HepG2 (cell line): ENCODE measurements around the gene MRPS7. TPM values are rescaled to one million over a fixed set of nuclear protein-coding genes. Genes with fewer than 3 reads are reported as not detected.
A peak's percentile ranks its signal among the peaks of the same experiment; 100 is the strongest.

Experiments
- ATAC-seq: fragments of 200-7000 bp; cut with Tn5 transposase; 3 replicates; pipeline ENCODE4 v1.9.1; 2020; ENCODE audit warnings: mild to moderate bottlenecking, moderate library complexity
- BruUV-seq: library from RNA; stranded (reverse); fragments of 400-500 nt; replicated peaks from 2 replicates; lab custom pipeline; 2021; lab: Mats Ljungman, UMichigan
- CTCF ChIA-PET: fragments of 300-600 bp; formaldehyde crosslinking; extraction: SDS; loops from one replicate; lab custom pipeline; 2021; ENCODE audit warnings: low total read pairs, inconsistent platforms, low intra/inter-chr PET ratio; lab: Yijun Ruan, JAX
- POLR2A ChIA-PET: fragments of 350-600 bp; sonication (Branson Sonifier 250); formaldehyde crosslinking; loops from one replicate; lab custom pipeline; 2020; ENCODE audit warnings: antibody characterized with exemption, inconsistent platforms; lab: Yijun Ruan, JAX
- DNase-seq: peaks from one replicate; pipeline ENCODE4 v3.0.0-alpha.2; 2015; ENCODE audit warnings: low spot score
- FAIRE-seq: peaks from 3 replicates; lab custom pipeline; 2011; peaks lifted over from hg19 to GRCh38; lab: Jason Lieb, UNC
- H2AFZ ChIP-seq: one replicate; pipeline ENCODE4 v1.6.1; 2011; ENCODE audit warnings: low read length, inconsistent platforms
- H3K27ac ChIP-seq: fragments of 300-600 bp; 3 replicates; pipeline ENCODE4 v1.8.0; 2011; ENCODE audit warnings: mixed run types, mild to moderate bottlenecking, mixed read lengths, low read length, inconsistent platforms; ENCODE audit not compliant: insufficient read depth; ENCODE audit errors: extremely low read length
- H3K27me3 ChIP-seq, 2 experiments: fragments of 200-600 bp in 1 of 2; 2 replicates in 1 of 2; 3 replicates in 1 of 2; pipeline versions ENCODE4 v1.6.0 to v1.8.0; 2011; ENCODE audit warnings: low read length in 2 of 2, mild to moderate bottlenecking in 2 of 2, moderate library complexity in 2 of 2, inconsistent platforms in 1 of 2; ENCODE audit not compliant: insufficient read depth in 2 of 2, control insufficient read depth in 1 of 2
- H3K36me3 ChIP-seq, 2 experiments: fragments of 200-600 bp in 1 of 2; replicated peaks in 1 of 2; 2 replicates in 1 of 2; 3 replicates in 1 of 2; pipeline versions ENCODE4 v1.5.1 to v1.8.0; 2011; ENCODE audit warnings: low read length in 2 of 2, inconsistent platforms in 1 of 2; ENCODE audit not compliant: insufficient read depth in 2 of 2, control insufficient read depth in 1 of 2
- H3K4me1 ChIP-seq: 2 replicates; pipeline ENCODE4 v1.5.1; 2012; ENCODE audit warnings: low read length, inconsistent platforms; ENCODE audit not compliant: insufficient read depth
- H3K4me2 ChIP-seq: 2 replicates; pipeline ENCODE4 v1.6.0; 2011; ENCODE audit warnings: low read depth, low read length, inconsistent platforms
- H3K4me3 ChIP-seq, 3 experiments: fragments of 200-600 bp in 1 of 3; sonication (generic), shearing (Covaris generic) in 1 of 3; replicated peaks in 1 of 3; 2 replicates each; pipeline ENCODE4 v1.5.1; 2011 to 2016; ENCODE audit warnings: low read length in 3 of 3, inconsistent platforms in 2 of 3, low read depth in 2 of 3, mild to moderate bottlenecking in 2 of 3, control low read depth in 1 of 3, mixed read lengths in 1 of 3; ENCODE audit not compliant: insufficient read depth in 1 of 3
- H3K79me2 ChIP-seq: one replicate; pipeline ENCODE4 v1.6.1; 2011; ENCODE audit warnings: low read length, inconsistent platforms; ENCODE audit not compliant: insufficient read depth
- H3K9ac ChIP-seq: 2 replicates; pipeline ENCODE4 v1.6.0; 2011; ENCODE audit warnings: mild to moderate bottlenecking, low read depth, low read length, inconsistent platforms; ENCODE audit not compliant: insufficient read depth
- H3K9me3 ChIP-seq: 2 replicates; pipeline ENCODE4 v1.5.1; 2012; ENCODE audit warnings: mild to moderate bottlenecking, low read length
- H4K20me1 ChIP-seq: 2 replicates; pipeline ENCODE4 v1.6.0; 2011; ENCODE audit warnings: inconsistent platforms, mild to moderate bottlenecking, low read length, moderate library complexity; ENCODE audit not compliant: insufficient read depth
- AGO1 ChIP-seq: fragments of 200-400 bp; formaldehyde crosslinking; IDR thresholded peaks from 2 replicates; pipeline ENCODE4 v1.6.1; 2017; ENCODE audit warnings: mild to moderate bottlenecking, low read depth, low read length, moderate library complexity; ENCODE audit not compliant: poor library complexity, severe bottlenecking
- ARNT2 ChIP-seq: sonication (generic); formaldehyde crosslinking; IDR thresholded peaks from 2 replicates; pipeline ENCODE4 v1.8.0; 2022; ENCODE audit warnings: mild to moderate bottlenecking, low read depth, missing genetic modification reagents, moderate library complexity
- BORCS8-MEF2B ChIP-seq: sonication (generic); formaldehyde crosslinking; IDR thresholded peaks from 2 replicates; pipeline ENCODE4 v1.8.0; 2022; ENCODE audit warnings: mild to moderate bottlenecking, missing genetic modification reagents
- EEA1 ChIP-seq: sonication (generic); formaldehyde crosslinking; IDR thresholded peaks from 2 replicates; pipeline ENCODE4 v1.5.1; 2020; ENCODE audit warnings: mild to moderate bottlenecking, missing genetic modification reagents, borderline replicate concordance
- KDM1A ChIP-seq: IDR thresholded peaks from 2 replicates; pipeline ENCODE4 v1.6.1; 2016; ENCODE audit warnings: missing compliant biosample characterization
- MIER2 ChIP-seq: IDR thresholded peaks from 2 replicates; pipeline ENCODE4 v1.6.1; 2016; ENCODE audit warnings: missing biosample characterization, missing genetic modification reagents
- NR2F2 ChIP-seq: IDR thresholded peaks from 2 replicates; pipeline ENCODE4 v1.6.1; 2012; ENCODE audit warnings: low read depth, inconsistent platforms, borderline replicate concordance
- RFXAP ChIP-seq: sonication (generic); formaldehyde crosslinking; IDR thresholded peaks from 2 replicates; pipeline ENCODE4 v1.4.0; 2020; ENCODE audit warnings: missing genetic modification reagents, borderline replicate concordance
- ZFP36L1 ChIP-seq: sonication (generic); formaldehyde crosslinking; IDR thresholded peaks from 2 replicates; pipeline ENCODE4 v1.8.0; 2022; ENCODE audit warnings: mild to moderate bottlenecking, missing genetic modification reagents, moderate library complexity
- ZNF34 ChIP-seq: sonication (generic); formaldehyde crosslinking; IDR thresholded peaks from 2 replicates; pipeline ENCODE4 v1.4.0; 2020; ENCODE audit warnings: mild to moderate bottlenecking, missing genetic modification reagents, borderline replicate concordance
- ZNF781 ChIP-seq: sonication (generic); formaldehyde crosslinking; IDR thresholded peaks from 2 replicates; pipeline ENCODE4 v1.5.1; 2020; ENCODE audit warnings: borderline replicate concordance, mild to moderate bottlenecking, missing genetic modification reagents; ENCODE audit errors: not compliant biosample characterization
- WGBS: methylation state at CpG from one replicate; pipeline ENCODE4 v1.1.6; 2017; ENCODE audit warnings: low lambda C conversion rate; 5-methylcytosine and 5-hydroxymethylcytosine counted together
- in situ Hi-C: cut with HindIII; loops from 2 replicates; pipeline ENCODE4 v1.10.0; 2017; ENCODE audit warnings: low pct_unique_long_range_greater_than_20kb; ENCODE audit not compliant: extremely low pct_ligation_motif_present
- intact Hi-C: fragments of 100-400 bp; cut with micrococcal nuclease; formaldehyde crosslinking; loops from one replicate; pipeline ENCODE4 v1.10.0; 2022; ENCODE audit not compliant: unreplicated experiment
- polyA plus RNA-seq, 8 experiments: library from polyadenylated mRNA; depleted of rRNA in 3 of 8; stranded (reverse) in 7 of 8; unstranded in 1 of 8; fragments of >200 nt; fragmentation: Illumina TruSeq in 4 of 8; extraction: Trizol in 4 of 8; gene quantifications; 2 replicates each; pipeline versions ENCODE4 v1.2.1 to v1.2.3, GENCODE V29; 2011 to 2016; ENCODE audit warnings: low read depth in 4 of 8, missing spikeins in 1 of 8, mixed read lengths in 1 of 8; ENCODE audit not compliant: insufficient read depth in 1 of 8
- total RNA-seq, 5 experiments: library from RNA; depleted of rRNA; stranded (reverse); fragments of >200 nt; fragmentation: Illumina TruSeq; extraction: Trizol; gene quantifications; 2 replicates each; pipeline ENCODE4 v1.2.3, GENCODE V29; 2016; ENCODE audit warnings: low read depth in 1 of 5
- TF ChIP-seq, protein P1 (sequence below): sonication (generic); formaldehyde crosslinking; IDR thresholded peaks from 2 replicates; pipeline ENCODE4 v1.4.0; 2020; ENCODE audit warnings: missing genetic modification reagents
- TF ChIP-seq, protein P2 (sequence below): sonication (generic); formaldehyde crosslinking; IDR thresholded peaks from 2 replicates; pipeline ENCODE4 v1.8.0; 2022; ENCODE audit warnings: mild to moderate bottlenecking, missing genetic modification reagents, moderate library complexity

MRPS7 gene
- total and polyA plus RNA-seq, 2 of the 13 experiments (the other 11 are each of a cell fraction or from before 2014, with no cell fraction given), result 97.0 to 162 TPM

DNA sequence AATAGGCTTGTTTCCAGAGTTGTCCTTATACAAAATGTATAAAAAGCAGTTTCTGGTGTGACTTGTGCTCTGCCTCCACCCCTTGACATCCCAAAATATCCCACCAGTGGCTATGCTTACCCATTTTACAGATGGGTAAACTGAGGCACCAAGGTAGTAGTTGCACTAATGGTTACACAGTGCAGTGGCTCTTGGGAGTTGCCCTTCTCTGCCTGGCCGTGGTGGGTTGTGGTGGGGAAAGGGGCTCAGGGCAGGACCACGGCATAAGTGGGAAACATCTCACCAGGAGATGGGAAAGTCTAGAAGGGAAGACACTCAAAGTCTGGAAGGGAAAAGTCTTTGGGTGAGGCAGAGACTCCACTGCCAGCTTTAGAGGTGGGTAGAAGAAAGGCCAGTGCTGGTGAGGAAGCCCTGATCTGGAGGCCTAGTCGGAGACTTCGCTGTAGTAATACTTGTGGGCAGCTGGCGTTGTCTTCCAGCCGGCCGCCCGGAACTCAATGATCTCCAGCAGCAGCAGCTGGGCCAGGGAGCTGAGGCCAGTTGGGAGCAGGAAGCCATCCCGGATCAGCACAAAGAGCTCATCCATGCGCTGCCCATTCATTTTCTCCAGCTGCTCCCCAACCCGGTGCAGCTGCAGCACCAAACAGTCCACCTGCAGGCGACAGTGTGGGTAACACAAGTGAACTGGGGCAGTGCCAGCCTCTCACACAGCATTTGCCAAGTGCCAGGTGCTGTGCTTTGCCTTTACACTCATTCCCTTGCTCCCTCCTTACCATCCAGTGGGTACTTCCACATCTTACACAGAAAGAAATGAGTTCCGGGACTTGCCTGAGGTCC lies 4.9 kb downstream of the MRPS7 start (continued):
- TF ChIP-seq, protein P1, sequence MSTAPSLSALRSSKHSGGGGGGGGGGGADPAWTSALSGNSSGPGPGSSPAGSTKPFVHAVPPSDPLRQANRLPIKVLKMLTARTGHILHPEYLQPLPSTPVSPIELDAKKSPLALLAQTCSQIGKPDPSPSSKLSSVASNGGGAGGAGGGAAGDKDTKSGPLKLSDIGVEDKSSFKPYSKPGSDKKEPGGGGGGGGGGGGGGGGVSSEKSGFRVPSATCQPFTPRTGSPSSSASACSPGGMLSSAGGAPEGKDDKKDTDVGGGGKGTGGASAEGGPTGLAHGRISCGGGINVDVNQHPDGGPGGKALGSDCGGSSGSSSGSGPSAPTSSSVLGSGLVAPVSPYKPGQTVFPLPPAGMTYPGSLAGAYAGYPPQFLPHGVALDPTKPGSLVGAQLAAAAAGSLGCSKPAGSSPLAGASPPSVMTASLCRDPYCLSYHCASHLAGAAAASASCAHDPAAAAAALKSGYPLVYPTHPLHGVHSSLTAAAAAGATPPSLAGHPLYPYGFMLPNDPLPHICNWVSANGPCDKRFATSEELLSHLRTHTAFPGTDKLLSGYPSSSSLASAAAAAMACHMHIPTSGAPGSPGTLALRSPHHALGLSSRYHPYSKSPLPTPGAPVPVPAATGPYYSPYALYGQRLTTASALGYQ, result no peak
- 0 out of 2 replicates have a peak, but pooled peaks have one; percentile 19 for TF ChIP-seq KDM1A (CRISPR knock-in tag)
- TF ChIP-seq MIER2 (CRISPR knock-in tag), result no peak
- no peak for TF ChIP-seq BORCS8-MEF2B
- no peak for TF ChIP-seq EEA1 (CRISPR knock-in tag)
- TF ChIP-seq AGO1, result peak; percentile 8

DNA sequence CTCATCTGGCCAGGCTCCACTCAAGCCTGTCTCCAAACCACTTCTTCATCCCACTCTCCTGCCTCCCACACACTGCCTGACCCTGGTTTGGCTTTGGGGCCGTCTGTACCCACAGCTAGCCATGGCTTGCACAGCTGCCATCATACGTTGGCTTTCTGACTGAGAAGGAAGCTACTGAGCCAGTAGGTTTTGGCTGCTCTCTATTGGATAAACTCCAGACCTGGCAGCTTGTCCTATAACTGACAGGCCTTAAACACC lies 5.4 kb downstream of the MRPS7 start:
- Histone ChIP-seq H3K4me2 (no peak overlapping the region), H3K4me3 (no peak overlapping the region), H3K9me3 (no peaks in the 10 kb centered on the region), H3K27me3 (no peaks in the 10 kb centered on the region; a peak in 1 of 5 replicates), H2AFZ (no peak overlapping the region), H3K9ac (no peak overlapping the region), H3K36me3 (peaks cover 13 to 29% of the 10 kb centered on the region in 2 experiments), H3K4me1 (peaks cover 49% of the 10 kb centered on the region), H3K27ac (peak overlapping the region; percentile 34), H3K79me2 (peaks cover 19% of the 10 kb centered on the region), H4K20me1 (no peaks in the 10 kb centered on the region)
- 98% methylated on average over 2 of the region's 2 CpGs for WGBS
- in situ Hi-C loops, result loop anchor here (5.0 kb wide), 1 partner anchor 145 kb away; no protein-coding TSS in a partner anchor
- ATAC-seq (no peak), DNase-seq (no peak), FAIRE-seq (no peak)
- POLR2A ChIA-PET, result interaction anchor here (1.0 to 6.6 kb wide), 7 partner anchors 11 to 139 kb away, joined by 3 to 43 read pairs (median 4); partner anchors contain the start of genes GRB2, SLC25A19 and SUMO2
- BruUV-seq, result no TSS peak
- TF ChIP-seq ZNF781 (no peak), NR2F2 (0 out of 2 replicates have a peak, but pooled peaks have one; percentile 3), ARNT2 (CRISPR knock-in tag) (0 out of 2 replicates have a peak, but pooled peaks have one; percentile 6), ZNF34 (0 out of 2 replicates have a peak, but pooled peaks have one; percentile 20), ZFP36L1 (CRISPR knock-in tag) (no peak), RFXAP (CRISPR knock-in tag) (0 out of 2 replicates have a peak, but pooled peaks have one; percentile 11)
- TF ChIP-seq, protein P2, sequence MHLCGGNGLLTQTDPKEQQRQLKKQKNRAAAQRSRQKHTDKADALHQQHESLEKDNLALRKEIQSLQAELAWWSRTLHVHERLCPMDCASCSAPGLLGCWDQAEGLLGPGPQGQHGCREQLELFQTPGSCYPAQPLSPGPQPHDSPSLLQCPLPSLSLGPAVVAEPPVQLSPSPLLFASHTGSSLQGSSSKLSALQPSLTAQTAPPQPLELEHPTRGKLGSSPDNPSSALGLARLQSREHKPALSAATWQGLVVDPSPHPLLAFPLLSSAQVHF (CRISPR knock-in tag), result 0 out of 2 replicates have a peak, but pooled peaks have one; percentile 7
- intact Hi-C loops, result no loop called here
- CTCF ChIA-PET, result interaction anchor here (1.5 to 2.0 kb wide), 2 partner anchors 56 to 146 kb away, joined by 4 to 10 read pairs; no protein-coding TSS in a partner anchor
